GM23338 (cell line): Measurements from ENCODE around the gene TAGLN2. TPM values are rescaled to one million over a fixed set of nuclear protein-coding genes. Genes with fewer than 3 reads are reported as not detected.

Experiments
- ATAC-seq: fragments of 200-7000 bp; cut with Tn5 transposase; 3 replicates; pipeline ENCODE4 v1.9.1; 2020
- DNase-seq: peaks from one replicate; pipeline ENCODE4 v3.0.0-alpha.2; 2015; ENCODE audit warnings: low spot score
- H2AFZ ChIP-seq: fragments of 200-600 bp; sonication (generic); 2 replicates; pipeline ENCODE4 v1.8.0; 2016; ENCODE audit warnings: antibody characterized with exemption, mild to moderate bottlenecking, moderate library complexity
- H3F3A ChIP-seq: fragments of 200-600 bp; sonication (generic); replicated peaks from 2 replicates; pipeline ENCODE4 v1.8.0; 2017; ENCODE audit warnings: antibody characterized with exemption, mixed run types, low read depth
- H3K27ac ChIP-seq: fragments of 200-600 bp; sonication (generic); 2 replicates; pipeline ENCODE4 v1.6.1; 2016; ENCODE audit warnings: low read depth
- H3K27me3 ChIP-seq: fragments of 200-600 bp; sonication (generic); 2 replicates; pipeline ENCODE4 v1.8.0; 2016; ENCODE audit warnings: mild to moderate bottlenecking, mixed run types, moderate library complexity; ENCODE audit not compliant: insufficient read depth
- H3K36me3 ChIP-seq: fragments of 200-600 bp; sonication (generic); 2 replicates; pipeline ENCODE4 v1.8.0; 2016; ENCODE audit warnings: mild to moderate bottlenecking; ENCODE audit not compliant: insufficient read depth
- H3K4me1 ChIP-seq: fragments of 200-600 bp; sonication (generic); 2 replicates; pipeline ENCODE4 v1.8.0; 2016; ENCODE audit warnings: mild to moderate bottlenecking, moderate library complexity; ENCODE audit not compliant: insufficient read depth
- H3K4me2 ChIP-seq: fragments of 200-600 bp; sonication (generic); 2 replicates; pipeline ENCODE4 v1.7.1; 2017; ENCODE audit warnings: mixed run types
- H3K4me3 ChIP-seq: fragments of 200-600 bp; sonication (generic); 2 replicates; pipeline ENCODE4 v1.6.1; 2016; ENCODE audit warnings: mixed run types
- H3K79me2 ChIP-seq: fragments of 200-600 bp; sonication (generic); replicated peaks from 2 replicates; pipeline ENCODE4 v1.8.0; 2017; ENCODE audit warnings: mild to moderate bottlenecking; ENCODE audit not compliant: insufficient read depth
- H3K9me2 ChIP-seq: fragments of 200-600 bp; sonication (generic); 2 replicates; pipeline ENCODE4 v1.8.0; 2017; ENCODE audit not compliant: insufficient read depth
- H4K20me1 ChIP-seq: fragments of 200-600 bp; sonication (generic); replicated peaks from 2 replicates; pipeline ENCODE4 v1.8.0; 2017; ENCODE audit warnings: mild to moderate bottlenecking; ENCODE audit not compliant: insufficient read depth
- H3K27ac Mint-ChIP-seq: 2 replicates; pipeline ENCODE4 v1.8.0; 2020; ENCODE audit warnings: inconsistent platforms, mild to moderate bottlenecking, moderate library complexity, mixed read lengths
- H3K27me3 Mint-ChIP-seq: 3 replicates; pipeline ENCODE4 v1.8.0; 2022; ENCODE audit warnings: low read depth, mild to moderate bottlenecking, moderate library complexity, mixed read lengths, inconsistent platforms; ENCODE audit not compliant: insufficient read depth, poor library complexity
- H3K36me3 Mint-ChIP-seq: 3 replicates; pipeline ENCODE4 v1.8.0; 2021; ENCODE audit warnings: low read depth, mild to moderate bottlenecking, inconsistent platforms, moderate library complexity, mixed read lengths
- H3K4me1 Mint-ChIP-seq: 3 replicates; pipeline ENCODE4 v1.8.0; 2020; ENCODE audit warnings: mild to moderate bottlenecking, inconsistent platforms, mixed read lengths
- H3K4me3 Mint-ChIP-seq: 3 replicates; pipeline ENCODE4 v1.8.0; 2021; ENCODE audit warnings: moderate library complexity, mild to moderate bottlenecking, inconsistent platforms, mixed read lengths
- H3K9me3 Mint-ChIP-seq: 3 replicates; pipeline ENCODE4 v1.8.0; 2020; ENCODE audit warnings: moderate library complexity, mild to moderate bottlenecking, inconsistent platforms, mixed read lengths
- CTCF ChIP-seq, 2 experiments: fragments of 200-600 bp in 1 of 2; sonication (generic) in 1 of 2; conservative IDR thresholded peaks; 2 replicates each; pipeline versions ENCODE4 v1.5.1 to v1.6.1; 2016 to 2017; ENCODE audit warnings: antibody characterized with exemption in 2 of 2, low read depth in 2 of 2, mild to moderate bottlenecking in 2 of 2, moderate library complexity in 1 of 2
- EZH2 ChIP-seq: fragments of 200-600 bp; sonication (generic); IDR thresholded peaks from one replicate; pipeline ENCODE4 v1.8.0; 2017; ENCODE audit warnings: antibody characterized with exemption, mild to moderate bottlenecking, low read depth; ENCODE audit not compliant: unreplicated experiment
- EZH2phosphoT487 ChIP-seq: fragments of 200-600 bp; sonication (generic); IDR thresholded peaks from one replicate; pipeline ENCODE4 v1.8.1; 2018; ENCODE audit warnings: antibody characterized with exemption; ENCODE audit not compliant: unreplicated experiment
- JUNB ChIP-seq: IDR thresholded peaks from one replicate; pipeline ENCODE4 v1.6.1; 2016; ENCODE audit warnings: antibody characterized with exemption; ENCODE audit not compliant: unreplicated experiment
- NANOG ChIP-seq: IDR thresholded peaks from 2 replicates; pipeline ENCODE4 v1.6.1; 2016; ENCODE audit warnings: antibody characterized with exemption, borderline replicate concordance
- POLR2AphosphoS5 ChIP-seq: IDR thresholded peaks from 2 replicates; pipeline ENCODE4 v1.6.1; 2016; ENCODE audit warnings: antibody characterized with exemption, low read depth
- REST ChIP-seq: IDR thresholded peaks from one replicate; pipeline ENCODE4 v1.6.1; 2018; ENCODE audit warnings: antibody characterized with exemption; ENCODE audit not compliant: unreplicated experiment
- STAT1 ChIP-seq: IDR thresholded peaks from one replicate; pipeline ENCODE4 v1.6.1; 2016; ENCODE audit warnings: antibody characterized with exemption; ENCODE audit not compliant: unreplicated experiment
- ZNF114 ChIP-seq: fragments of 250-450 bp; sonication (Bioruptor Pico); IDR thresholded peaks from 2 replicates; pipeline ENCODE4 v1.5.0; 2020; ENCODE audit warnings: mild to moderate bottlenecking, moderate library complexity
- ZNF331 ChIP-seq: fragments of 250-450 bp; sonication (Bioruptor Pico); IDR thresholded peaks from 2 replicates; pipeline ENCODE4 v1.5.0; 2020; ENCODE audit warnings: low read depth, mild to moderate bottlenecking, moderate library complexity
- ZNF462 ChIP-seq: fragments of 250-450 bp; sonication (Bioruptor Pico); IDR thresholded peaks from 2 replicates; pipeline ENCODE4 v1.5.0; 2020; ENCODE audit warnings: mild to moderate bottlenecking, moderate library complexity
- polyA plus RNA-seq: library from polyadenylated mRNA; unstranded; fragments of >200 nt; fragmentation: Nextera tagmentation; extraction: Ambion mirVana; gene quantifications from 2 replicates; pipeline ENCODE4 v1.2.1, GENCODE V29; 2016
- total RNA-seq: library from RNA; depleted of rRNA; stranded (reverse); fragments of >200 nt; shearing (Covaris generic); gene quantifications from 2 replicates; pipeline ENCODE4 v1.2.3, GENCODE V29; 2014

Gene TAGLN2
- total and polyA plus RNA-seq, 2 experiments from 2014 or later, result 58.2 to 60.1 TPM

GRCh38 chr1:159962176-159962575 lies 36.9 kb upstream of the TAGLN2 start (continued):
- no peak for TF ChIP-seq ZNF462 (CRISPR knock-in tag)
- no peak for TF ChIP-seq STAT1
- no peak for TF ChIP-seq EZH2phosphoT487
- TF ChIP-seq POLR2AphosphoS5, result no peak
- no peak for TF ChIP-seq EZH2

GRCh38 chr1:159961636-159962035 lies 36.3 kb upstream of the TAGLN2 start:
- no peaks in the 10 kb centered on the region for H4K20me1 ChIP-seq
- peaks cover 4% of the 10 kb centered on the region for H3K27me3 Mint-ChIP-seq
- TF ChIP-seq EZH2 (no peak), ZNF114 (CRISPR knock-in tag) (no peak), STAT1 (no peak), CTCF (conservative IDR thresholded peaks at IDR 0.05; ENCODE audit: low read depth in 2 of 2) (no peak), POLR2AphosphoS5 (no peak), ZNF331 (no peak), REST (no peak), NANOG (no peak), JUNB (no peak)

More at GRCh38 chr1:159961636-159962035, 36.3 kb upstream of the TAGLN2 start:
- Histone ChIP-seq H3K4me3 (no peak overlapping the region), H3F3A (no peaks in the 10 kb centered on the region), H2AFZ (no peak overlapping the region), H3K36me3 (no peaks in the 10 kb centered on the region), H3K9me2 (no peaks in the 10 kb centered on the region), H3K27me3 (no peaks in the 10 kb centered on the region), H3K4me2 (no peak overlapping the region), H3K4me1 (peaks cover 9% of the 10 kb centered on the region; the same call in 1 of the 2 replicates), H3K79me2 (no peaks in the 10 kb centered on the region), H3K27ac (no peak overlapping the region)
- Mint-ChIP-seq H3K4me1 (peaks cover 2% of the 10 kb centered on the region), H3K27ac (no peak overlapping the region), H3K4me3 (no peak overlapping the region), H3K9me3 (no peaks in the 10 kb centered on the region), H3K36me3 (no peaks in the 10 kb centered on the region)
- DNase-seq (no peak), ATAC-seq (no peak)
